HepG2 (cell line): ENCODE data around the gene CCDC93. TPM values are rescaled to one million over a fixed set of nuclear protein-coding genes. Genes with fewer than 3 reads are reported as not detected.

ENCODE experiments used
- ARNT2 ChIP-seq: sonication (generic); formaldehyde crosslinking; IDR thresholded peaks from 2 replicates; pipeline ENCODE4 v1.8.0; 2022; ENCODE audit warnings: mild to moderate bottlenecking, low read depth, missing genetic modification reagents, moderate library complexity
- ATRX ChIP-seq: sonication (generic); formaldehyde crosslinking; IDR thresholded peaks from 2 replicates; pipeline ENCODE4 v1.4.0; 2020; ENCODE audit warnings: missing genetic modification reagents, borderline replicate concordance
- CEBPG ChIP-seq: IDR thresholded peaks from 2 replicates; pipeline ENCODE4 v1.6.1; 2016
- HNRNPK ChIP-seq: fragments of 200-400 bp; formaldehyde crosslinking; IDR thresholded peaks from 2 replicates; pipeline ENCODE4 v1.6.1; 2018; ENCODE audit warnings: low read length, low read depth, moderate library complexity, mild to moderate bottlenecking; ENCODE audit not compliant: poor library complexity, severe bottlenecking
- JUNB ChIP-seq: sonication (generic); formaldehyde crosslinking; IDR thresholded peaks from 2 replicates; pipeline ENCODE4 v1.8.0; 2022; ENCODE audit warnings: missing genetic modification reagents, mild to moderate bottlenecking, borderline replicate concordance
- KDM5B ChIP-seq: sonication (generic); formaldehyde crosslinking; IDR thresholded peaks from 2 replicates; pipeline ENCODE4 v1.4.0; 2020; ENCODE audit warnings: missing genetic modification reagents, mild to moderate bottlenecking, borderline replicate concordance
- MAF1 ChIP-seq: sonication (generic); formaldehyde crosslinking; IDR thresholded peaks from 2 replicates; pipeline ENCODE4 v1.5.0; 2020; ENCODE audit warnings: missing genetic modification reagents, borderline replicate concordance
- SIX1 ChIP-seq: sonication (generic); formaldehyde crosslinking; IDR thresholded peaks from 2 replicates; pipeline ENCODE4 v1.4.0; 2020; ENCODE audit warnings: missing genetic modification reagents, borderline replicate concordance
- SMYD3 ChIP-seq: sonication (generic); formaldehyde crosslinking; IDR thresholded peaks from 2 replicates; pipeline ENCODE4 v1.8.1; 2023; ENCODE audit warnings: mild to moderate bottlenecking, missing genetic modification reagents
- ZNF101 ChIP-seq: sonication (generic); formaldehyde crosslinking; IDR thresholded peaks from 2 replicates; pipeline ENCODE4 v1.4.0; 2020; ENCODE audit warnings: mild to moderate bottlenecking, low read depth, missing genetic modification reagents, borderline replicate concordance
- ZNF224 ChIP-seq: sonication (generic); formaldehyde crosslinking; IDR thresholded peaks from 2 replicates; pipeline ENCODE4 v1.5.0; 2020; ENCODE audit warnings: mild to moderate bottlenecking, missing genetic modification reagents
- ZNF3 ChIP-seq: IDR thresholded peaks from 2 replicates; pipeline ENCODE4 v1.7.0; 2017; ENCODE audit warnings: inconsistent platforms
- ZNF556 ChIP-seq: sonication (generic); formaldehyde crosslinking; IDR thresholded peaks from 2 replicates; pipeline ENCODE4 v1.4.0; 2020; ENCODE audit warnings: mild to moderate bottlenecking, missing genetic modification reagents, borderline replicate concordance
- ZNF577 ChIP-seq: sonication (generic); formaldehyde crosslinking; IDR thresholded peaks from 2 replicates; pipeline ENCODE4 v1.4.0; 2020; ENCODE audit warnings: mild to moderate bottlenecking, low read depth, missing genetic modification reagents, borderline replicate concordance
- ZNF598 ChIP-seq: sonication (generic); formaldehyde crosslinking; IDR thresholded peaks from 2 replicates; pipeline ENCODE4 v1.5.1; 2020; ENCODE audit warnings: mild to moderate bottlenecking, missing genetic modification reagents, borderline replicate concordance
- ZNF615 ChIP-seq: sonication (generic); formaldehyde crosslinking; IDR thresholded peaks from 2 replicates; pipeline ENCODE4 v1.5.0; 2020; ENCODE audit warnings: mild to moderate bottlenecking, missing genetic modification reagents, borderline replicate concordance
- ZNF773 ChIP-seq: sonication (generic); formaldehyde crosslinking; IDR thresholded peaks from 2 replicates; pipeline ENCODE4 v1.4.0; 2020; ENCODE audit warnings: missing genetic modification reagents, borderline replicate concordance
- ZNF782 ChIP-seq: sonication (generic); formaldehyde crosslinking; IDR thresholded peaks from 2 replicates; pipeline ENCODE4 v1.4.0; 2020; ENCODE audit warnings: missing genetic modification reagents, mild to moderate bottlenecking, borderline replicate concordance
- polyA plus RNA-seq, 8 experiments: library from polyadenylated mRNA; depleted of rRNA in 3 of 8; stranded (reverse) in 7 of 8; unstranded in 1 of 8; fragments of >200 nt; fragmentation: Illumina TruSeq in 4 of 8; extraction: Trizol in 4 of 8; gene quantifications; 2 replicates each; pipeline versions ENCODE4 v1.2.1 to v1.2.3, GENCODE V29; 2011 to 2016; ENCODE audit warnings: low read depth in 4 of 8, missing spikeins in 1 of 8, mixed read lengths in 1 of 8; ENCODE audit not compliant: insufficient read depth in 1 of 8
- total RNA-seq, 5 experiments: library from RNA; depleted of rRNA; stranded (reverse); fragments of >200 nt; fragmentation: Illumina TruSeq; extraction: Trizol; gene quantifications; 2 replicates each; pipeline ENCODE4 v1.2.3, GENCODE V29; 2016; ENCODE audit warnings: low read depth in 1 of 5
- TF ChIP-seq, protein P1 (sequence below): sonication (generic); formaldehyde crosslinking; IDR thresholded peaks from 2 replicates; pipeline ENCODE4 v1.8.0; 2022; ENCODE audit warnings: low read depth, missing genetic modification reagents
- TF ChIP-seq, protein P2 (sequence below): sonication (generic); formaldehyde crosslinking; IDR thresholded peaks from 2 replicates; pipeline ENCODE4 v1.4.0; 2020; ENCODE audit warnings: missing genetic modification reagents
- TF ChIP-seq, protein P3 (sequence below): IDR thresholded peaks from 2 replicates; pipeline ENCODE4 v1.6.1; 2016; ENCODE audit warnings: low read depth, control low read depth
- TF ChIP-seq, protein P4 (sequence below): IDR thresholded peaks from 2 replicates; pipeline ENCODE4 v1.6.1; 2016; ENCODE audit warnings: control low read depth
- TF ChIP-seq, protein P5 (sequence below): IDR thresholded peaks from 2 replicates; pipeline ENCODE4 v1.6.1; 2016; ENCODE audit warnings: missing genetic modification reagents, missing compliant biosample characterization
- TF ChIP-seq, protein P6 (sequence below): sonication (generic); formaldehyde crosslinking; IDR thresholded peaks from 2 replicates; pipeline ENCODE4 v1.4.0; 2020; ENCODE audit warnings: missing genetic modification reagents

The CCDC93 gene
- total and polyA plus RNA-seq, 2 of the 13 experiments (the other 11 are each of a cell fraction or from before 2014, with no cell fraction given), result 37.2 to 53.2 TPM

DNA sequence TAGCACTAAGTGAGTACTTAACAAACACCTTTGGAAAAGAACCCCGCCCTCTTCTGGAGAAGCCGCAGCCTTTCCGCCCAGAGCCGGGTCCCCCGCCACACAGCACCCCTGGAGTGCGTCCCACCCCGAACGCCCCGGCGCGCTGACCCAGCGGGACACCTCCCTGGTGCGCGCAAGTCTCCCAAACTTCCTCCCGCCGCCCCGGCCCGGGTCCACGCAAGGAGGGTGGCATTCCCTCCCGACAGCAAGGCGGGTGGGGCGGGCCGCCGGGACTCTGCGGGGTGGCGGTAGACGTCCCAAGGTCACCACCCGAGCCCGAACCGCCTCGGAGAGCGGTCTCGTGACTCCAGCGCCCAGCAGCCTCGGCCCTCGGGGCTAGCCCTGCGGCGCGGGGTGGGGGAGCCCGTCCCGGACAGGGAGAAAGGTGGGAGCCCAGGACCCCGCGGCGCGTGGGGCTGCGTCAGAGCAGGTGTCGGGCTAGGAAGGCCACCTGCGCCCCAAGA lies 598 bp downstream of the CCDC93 start (continued):
- TF ChIP-seq ZNF556 (CRISPR knock-in tag) (no peak), ZNF615 (no peak; the same call in 1 of the 2 replicates), ZNF577 (CRISPR knock-in tag) (no peak), ZNF782 (CRISPR knock-in tag) (no peak), MAF1 (CRISPR knock-in tag) (no peak), ZNF773 (CRISPR knock-in tag) (no peak), ARNT2 (CRISPR knock-in tag) (no peak), SIX1 (no peak), ZNF3 (no peak), CEBPG (no peak), ZNF224 (no peak), SMYD3 (no peak), JUNB (CRISPR knock-in tag) (no peak), ATRX (CRISPR knock-in tag) (no peak), ZNF101 (CRISPR knock-in tag) (no peak), HNRNPK (peak; percentile 72), ZNF598 (no peak), KDM5B (CRISPR knock-in tag) (no peak; the same call in 1 of the 2 replicates)
- TF ChIP-seq, protein P1, sequence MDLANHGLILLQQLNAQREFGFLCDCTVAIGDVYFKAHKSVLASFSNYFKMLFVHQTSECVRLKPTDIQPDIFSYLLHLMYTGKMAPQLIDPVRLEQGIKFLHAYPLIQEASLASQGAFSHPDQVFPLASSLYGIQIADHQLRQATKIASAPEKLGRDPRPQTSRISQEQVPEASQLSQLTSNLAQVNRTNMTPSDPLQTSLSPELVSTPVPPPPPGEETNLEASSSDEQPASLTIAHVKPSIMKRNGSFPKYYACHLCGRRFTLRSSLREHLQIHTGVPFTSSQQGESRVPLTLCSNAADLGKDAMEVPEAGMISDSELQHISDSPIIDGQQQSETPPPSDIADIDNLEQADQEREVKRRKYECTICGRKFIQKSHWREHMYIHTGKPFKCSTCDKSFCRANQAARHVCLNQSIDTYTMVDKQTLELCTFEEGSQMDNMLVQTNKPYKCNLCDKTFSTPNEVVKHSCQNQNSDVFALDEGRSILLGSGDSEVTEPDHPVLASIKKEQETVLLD (CRISPR knock-in tag), result 0 out of 2 replicates have a peak, but pooled peaks have one; percentile 1
- TF ChIP-seq, protein P2, sequence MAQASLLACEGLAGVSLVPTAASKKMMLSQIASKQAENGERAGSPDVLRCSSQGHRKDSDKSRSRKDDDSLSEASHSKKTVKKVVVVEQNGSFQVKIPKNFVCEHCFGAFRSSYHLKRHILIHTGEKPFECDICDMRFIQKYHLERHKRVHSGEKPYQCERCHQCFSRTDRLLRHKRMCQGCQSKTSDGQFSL (CRISPR knock-in tag), result no peak
- TF ChIP-seq, protein P3, sequence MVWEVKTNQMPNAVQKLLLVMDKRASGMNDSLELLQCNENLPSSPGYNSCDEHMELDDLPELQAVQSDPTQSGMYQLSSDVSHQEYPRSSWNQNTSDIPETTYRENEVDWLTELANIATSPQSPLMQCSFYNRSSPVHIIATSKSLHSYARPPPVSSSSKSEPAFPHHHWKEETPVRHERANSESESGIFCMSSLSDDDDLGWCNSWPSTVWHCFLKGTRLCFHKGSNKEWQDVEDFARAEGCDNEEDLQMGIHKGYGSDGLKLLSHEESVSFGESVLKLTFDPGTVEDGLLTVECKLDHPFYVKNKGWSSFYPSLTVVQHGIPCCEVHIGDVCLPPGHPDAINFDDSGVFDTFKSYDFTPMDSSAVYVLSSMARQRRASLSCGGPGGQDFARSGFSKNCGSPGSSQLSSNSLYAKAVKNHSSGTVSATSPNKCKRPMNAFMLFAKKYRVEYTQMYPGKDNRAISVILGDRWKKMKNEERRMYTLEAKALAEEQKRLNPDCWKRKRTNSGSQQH, result no peak
- TF ChIP-seq, protein P4, sequence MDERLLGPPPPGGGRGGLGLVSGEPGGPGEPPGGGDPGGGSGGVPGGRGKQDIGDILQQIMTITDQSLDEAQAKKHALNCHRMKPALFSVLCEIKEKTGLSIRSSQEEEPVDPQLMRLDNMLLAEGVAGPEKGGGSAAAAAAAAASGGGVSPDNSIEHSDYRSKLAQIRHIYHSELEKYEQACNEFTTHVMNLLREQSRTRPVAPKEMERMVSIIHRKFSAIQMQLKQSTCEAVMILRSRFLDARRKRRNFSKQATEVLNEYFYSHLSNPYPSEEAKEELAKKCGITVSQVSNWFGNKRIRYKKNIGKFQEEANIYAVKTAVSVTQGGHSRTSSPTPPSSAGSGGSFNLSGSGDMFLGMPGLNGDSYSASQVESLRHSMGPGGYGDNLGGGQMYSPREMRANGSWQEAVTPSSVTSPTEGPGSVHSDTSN (CRISPR knock-in tag), result no peak
- TF ChIP-seq, protein P5, sequence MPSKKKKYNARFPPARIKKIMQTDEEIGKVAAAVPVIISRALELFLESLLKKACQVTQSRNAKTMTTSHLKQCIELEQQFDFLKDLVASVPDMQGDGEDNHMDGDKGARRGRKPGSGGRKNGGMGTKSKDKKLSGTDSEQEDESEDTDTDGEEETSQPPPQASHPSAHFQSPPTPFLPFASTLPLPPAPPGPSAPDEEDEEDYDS (CRISPR knock-in tag), result no peak
- TF ChIP-seq, protein P6, sequence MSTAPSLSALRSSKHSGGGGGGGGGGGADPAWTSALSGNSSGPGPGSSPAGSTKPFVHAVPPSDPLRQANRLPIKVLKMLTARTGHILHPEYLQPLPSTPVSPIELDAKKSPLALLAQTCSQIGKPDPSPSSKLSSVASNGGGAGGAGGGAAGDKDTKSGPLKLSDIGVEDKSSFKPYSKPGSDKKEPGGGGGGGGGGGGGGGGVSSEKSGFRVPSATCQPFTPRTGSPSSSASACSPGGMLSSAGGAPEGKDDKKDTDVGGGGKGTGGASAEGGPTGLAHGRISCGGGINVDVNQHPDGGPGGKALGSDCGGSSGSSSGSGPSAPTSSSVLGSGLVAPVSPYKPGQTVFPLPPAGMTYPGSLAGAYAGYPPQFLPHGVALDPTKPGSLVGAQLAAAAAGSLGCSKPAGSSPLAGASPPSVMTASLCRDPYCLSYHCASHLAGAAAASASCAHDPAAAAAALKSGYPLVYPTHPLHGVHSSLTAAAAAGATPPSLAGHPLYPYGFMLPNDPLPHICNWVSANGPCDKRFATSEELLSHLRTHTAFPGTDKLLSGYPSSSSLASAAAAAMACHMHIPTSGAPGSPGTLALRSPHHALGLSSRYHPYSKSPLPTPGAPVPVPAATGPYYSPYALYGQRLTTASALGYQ (CRISPR knock-in tag), result no peak
